Skeletal muscle tissue (tissue), 4 donors: ENCODE results near the gene CCDC24. TPM values are rescaled to one million over a fixed set of nuclear protein-coding genes. Genes with fewer than 3 reads are reported as not detected.

Source experiments
- H3K27ac ChIP-seq: one replicate; pipeline ENCODE4 v1.7.0; 2013; ENCODE audit warnings: mild to moderate bottlenecking, low read depth, low read length, inconsistent platforms
- H3K27me3 ChIP-seq, 3 donors: one replicate each; pipeline ENCODE4 v1.7.0; 2013; ENCODE audit warnings: low read length in 3 of 3; ENCODE audit not compliant: control insufficient read depth in 3 of 3, insufficient read depth in 3 of 3
- H3K36me3 ChIP-seq, 3 donors: one replicate each; pipeline ENCODE4 v1.7.0; 2013; ENCODE audit warnings: low read length in 3 of 3; ENCODE audit not compliant: control insufficient read depth in 3 of 3, insufficient read depth in 3 of 3
- H3K4me1 ChIP-seq, 3 donors: one replicate each; pipeline ENCODE4 v1.7.0; 2013; ENCODE audit warnings: low read length in 3 of 3, mild to moderate bottlenecking in 3 of 3; ENCODE audit not compliant: control insufficient read depth in 3 of 3, insufficient read depth in 3 of 3
- H3K4me3 ChIP-seq, 3 donors: one replicate each; pipeline ENCODE4 v1.7.0; 2013; ENCODE audit warnings: low read length in 3 of 3
- H3K9ac ChIP-seq, 3 donors: one replicate each; pipeline ENCODE4 v1.7.0; 2013; ENCODE audit warnings: low read length in 3 of 3, mild to moderate bottlenecking in 3 of 3, moderate library complexity in 2 of 3, low read depth in 1 of 3
- H3K9me3 ChIP-seq, 3 donors: one replicate each; pipeline ENCODE4 v1.7.0; 2013; ENCODE audit warnings: low read length in 3 of 3; ENCODE audit not compliant: control insufficient read depth in 3 of 3
- total RNA-seq: library from RNA; depleted of rRNA; stranded (reverse); fragments of >200 nt; gene quantifications from one replicate; pipeline ENCODE4 v1.2.3, GENCODE V29; 2014
- donor health status: Osteomylitis.

The CCDC24 gene
- total RNA-seq: under 0.01 TPM

GRCh38 chr1:43991476-43992231 is at the start of gene CCDC24:
Gene CCDC24 (plus strand): TSS chr1:43991599. CDS start chr1:43991879, 280 bp downstream.
- Histone ChIP-seq H3K4me1 (peaks cover 11 to 15% (median 13%) of the 10 kb centered on the region in 3 donors), H3K27me3 (no peaks in the 10 kb centered on the region), H3K9ac (peak within 1 kb of the TSS; percentile 68 to 82 (median 76)), H3K4me3 (peak within 1 kb of the TSS; percentile 71 to 82 (median 74)), H3K36me3 (peaks cover 0 to 3% (median 0%) of the 10 kb centered on the region in 3 donors), H3K9me3 (no peaks in the 10 kb centered on the region), H3K27ac (peak within 1 kb of the TSS; percentile 45)

GRCh38 chr1:43942411-43942810 is 49.0 kb upstream of the CCDC24 start:
- no peaks in the 10 kb centered on the region for H3K27me3 ChIP-seq
- no peaks in the 10 kb centered on the region for H3K9me3 ChIP-seq
- no peaks in the 10 kb centered on the region for H3K36me3 ChIP-seq
- no peak overlapping the region for H3K27ac ChIP-seq
- peaks cover 21 to 26% (median 25%) of the 10 kb centered on the region in 3 donors for H3K4me1 ChIP-seq
- H3K9ac ChIP-seq: no peak overlapping the region
- H3K4me3 ChIP-seq: no peak overlapping the region

- Histone ChIP-seq H3K9ac (no peak overlapping the region), H3K4me1 (peaks cover 30 to 42% (median 37%) of the 10 kb centered on the region in 3 donors), H3K9me3 (no peaks in the 10 kb centered on the region), H3K36me3 (peaks cover 6% of the 10 kb centered on the region in 3 donors), H3K4me3 (no peak overlapping the region), H3K27ac (no peak overlapping the region), H3K27me3 (no peaks in the 10 kb centered on the region)
Measured at GRCh38 chr1:43944860-43945259, 46.5 kb upstream of the CCDC24 start.

- peak overlapping the region; percentile 78 to 100 (median 100) for H3K9ac ChIP-seq
- H3K4me1 ChIP-seq: peaks cover 37 to 51% (median 46%) of the 10 kb centered on the region in 3 donors
- H3K9me3 ChIP-seq: no peaks in the 10 kb centered on the region
- H3K4me3 ChIP-seq: peak overlapping the region; percentile 95 to 99 (median 96)
- peaks cover 13 to 15% (median 14%) of the 10 kb centered on the region in 3 donors for H3K36me3 ChIP-seq
- no peaks in the 10 kb centered on the region for H3K27me3 ChIP-seq
- H3K27ac ChIP-seq: peak overlapping the region; percentile 100
Measured at GRCh38 chr1:43945674-43946235, 45.6 kb upstream of the CCDC24 start.

GRCh38 chr1:43946236-43947060 is 45.0 kb upstream of the CCDC24 start, which contains the start of gene IPO13:
Gene IPO13 (plus strand): TSS chr1:43946950. CDS start chr1:43947601, 651 bp downstream.
- peaks cover 44 to 58% (median 53%) of the 10 kb centered on the region in 3 donors for H3K4me1 ChIP-seq
- peaks cover 16 to 19% (median 16%) of the 10 kb centered on the region in 3 donors for H3K36me3 ChIP-seq
- H3K4me3 ChIP-seq: peak within 1 kb of the TSS; percentile 95 to 99 (median 96)
- peak within 1 kb of the TSS; percentile 100 for H3K27ac ChIP-seq
- no peaks in the 10 kb centered on the region for H3K27me3 ChIP-seq
- peak within 1 kb of the TSS; percentile 100 for H3K9ac ChIP-seq
- H3K9me3 ChIP-seq: no peaks in the 10 kb centered on the region

- Histone ChIP-seq H3K9me3 (no peaks in the 10 kb centered on the region), H3K36me3 (peaks cover 16 to 19% (median 16%) of the 10 kb centered on the region in 3 donors), H3K27me3 (no peaks in the 10 kb centered on the region), H3K9ac (peak overlapping the region; percentile 100), H3K27ac (peak overlapping the region; percentile 100), H3K4me1 (peaks cover 50 to 63% (median 58%) of the 10 kb centered on the region in 3 donors), H3K4me3 (peak overlapping the region; percentile 95 to 99 (median 96))
Measured at GRCh38 chr1:43947061-43947873, 44.1 kb upstream of the CCDC24 start.

- H3K9ac ChIP-seq: peak overlapping the region; percentile 100
Measured at GRCh38 chr1:43947874-43948437, 43.4 kb upstream of the CCDC24 start.

GRCh38 chr1:43949678-43950077 is 41.7 kb upstream of the CCDC24 start:
- H3K9me3 ChIP-seq: no peaks in the 10 kb centered on the region
- no peaks in the 10 kb centered on the region for H3K27me3 ChIP-seq
- peak overlapping the region; percentile 100 for H3K27ac ChIP-seq
- peak overlapping the region; percentile 35 to 96 (median 60) for H3K4me3 ChIP-seq
- peak overlapping the region in 1 of 3 donors; percentile 100 for H3K9ac ChIP-seq
- peaks cover 72 to 80% (median 72%) of the 10 kb centered on the region in 3 donors for H3K4me1 ChIP-seq
- peaks cover 16 to 23% (median 20%) of the 10 kb centered on the region in 3 donors for H3K36me3 ChIP-seq

More at GRCh38 chr1:43947874-43948437, 43.4 kb upstream of the CCDC24 start:
- Histone ChIP-seq H3K9me3 (no peaks in the 10 kb centered on the region), H3K27me3 (no peaks in the 10 kb centered on the region), H3K4me1 (peaks cover 55 to 67% (median 59%) of the 10 kb centered on the region in 3 donors), H3K27ac (peak overlapping the region; percentile 100), H3K36me3 (peaks cover 16 to 19% (median 16%) of the 10 kb centered on the region in 3 donors), H3K4me3 (peak overlapping the region; percentile 95 to 99 (median 96))
